Brain pericyte (primary cell): ENCODE data around the gene RBM38.

Experiments used
- DNase-seq: peaks from one replicate; pipeline ENCODE4 v3.0.0-alpha.2; 2012; ENCODE audit warnings: low read depth, low spot score

Gene RBM38

GRCh38 chr20:57391439-57392301 is 474 bp downstream of the RBM38 start:
- no peak for DNase-seq

- DNase-seq = no peak
These were observed 1.5 kb downstream of the RBM38 start for GRCh38 chr20:57392512-57393271.

DNA sequence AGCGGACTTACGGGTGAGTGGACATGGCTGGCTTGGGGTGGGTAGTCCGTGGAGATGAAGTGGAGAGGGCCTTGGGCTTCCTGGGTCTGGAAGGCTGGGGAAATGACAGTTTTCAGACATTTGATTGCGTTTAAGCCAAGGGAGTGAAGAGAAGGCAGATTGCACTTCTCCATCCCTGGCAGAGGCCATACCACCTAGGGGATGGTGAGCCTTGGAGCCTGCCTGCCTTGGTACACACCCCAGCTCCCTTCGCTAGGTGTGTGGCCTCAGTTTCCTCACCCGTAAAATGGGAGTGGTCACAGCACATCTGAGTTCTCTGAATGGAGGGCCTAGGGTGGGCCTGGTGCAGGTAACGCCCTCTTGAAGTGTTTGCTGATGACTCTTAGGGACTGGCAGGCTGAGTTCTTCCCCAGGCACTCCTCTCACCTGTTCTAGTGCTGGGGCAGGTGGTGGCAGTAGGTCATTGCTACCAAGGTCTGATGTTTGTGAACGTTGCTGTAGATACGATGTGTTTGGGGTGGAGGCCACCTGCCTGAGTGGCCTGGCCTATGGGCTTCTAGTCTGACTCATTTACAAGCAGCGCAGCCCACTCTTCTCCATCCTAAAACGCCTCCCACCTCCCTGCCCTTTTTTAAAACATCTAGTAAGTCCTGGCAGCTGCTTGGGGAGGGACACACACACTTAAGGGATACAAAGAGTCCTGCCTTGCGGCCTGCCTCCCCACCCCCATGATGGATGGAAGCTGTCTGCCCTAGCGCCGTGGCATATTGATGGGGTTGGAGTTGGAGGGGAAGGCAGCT is 2.3 kb downstream of the RBM38 start:
- no peak for DNase-seq

- no peak for DNase-seq
These were observed 3.2 kb downstream of the RBM38 start for GRCh38 chr20:57394121-57395082.

DNA sequence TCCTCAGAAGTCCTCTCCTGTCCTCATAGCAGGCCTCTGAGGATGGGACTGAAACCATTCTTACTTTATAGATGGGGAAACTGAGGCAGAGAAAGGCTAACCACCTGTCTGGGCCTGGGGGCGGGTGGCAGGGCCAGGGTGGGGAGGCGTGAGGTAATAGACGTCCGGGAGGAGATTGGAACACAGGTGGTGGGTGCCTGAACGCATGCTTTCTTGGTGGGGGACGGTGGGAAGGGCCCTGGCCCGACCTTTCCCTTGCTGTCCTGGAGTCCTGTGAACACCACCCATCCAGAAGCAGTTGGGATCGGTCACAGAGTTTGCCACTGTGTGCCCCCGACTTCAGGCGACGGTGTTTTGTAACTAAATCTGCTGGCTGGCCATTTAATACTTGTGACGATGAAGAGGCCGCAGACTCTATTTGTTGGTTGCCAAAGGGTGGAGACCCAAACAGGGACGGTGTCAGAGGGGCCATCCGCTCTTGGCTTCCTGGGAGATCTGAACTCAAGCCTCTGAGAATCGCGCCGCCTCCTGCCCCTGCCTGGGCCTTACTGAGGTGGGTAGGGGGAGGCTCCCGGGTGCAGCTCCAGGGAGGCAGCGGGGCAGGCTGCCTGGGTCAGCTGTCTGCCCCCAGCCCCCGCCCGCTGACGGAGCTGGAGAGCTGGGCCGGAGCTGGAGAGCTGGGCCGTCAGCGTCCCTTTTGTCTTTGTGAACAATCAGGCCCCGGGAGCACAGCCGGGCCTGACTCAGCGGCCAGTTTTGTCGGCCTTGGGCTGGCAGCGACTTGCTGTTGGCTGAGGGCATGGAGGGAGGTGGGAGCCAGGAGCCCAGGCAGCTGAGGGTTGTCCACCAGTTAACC is 4.1 kb downstream of the RBM38 start:
- no peak for DNase-seq

GRCh38 chr20:57396212-57396983 is 5.2 kb downstream of the RBM38 start:
- no peak for DNase-seq

- no peak for DNase-seq
These were observed 5.9 kb downstream of the RBM38 start for GRCh38 chr20:57396984-57397692.

GRCh38 chr20:57397693-57398108 is 6.5 kb downstream of the RBM38 start:
- no peak for DNase-seq

DNA sequence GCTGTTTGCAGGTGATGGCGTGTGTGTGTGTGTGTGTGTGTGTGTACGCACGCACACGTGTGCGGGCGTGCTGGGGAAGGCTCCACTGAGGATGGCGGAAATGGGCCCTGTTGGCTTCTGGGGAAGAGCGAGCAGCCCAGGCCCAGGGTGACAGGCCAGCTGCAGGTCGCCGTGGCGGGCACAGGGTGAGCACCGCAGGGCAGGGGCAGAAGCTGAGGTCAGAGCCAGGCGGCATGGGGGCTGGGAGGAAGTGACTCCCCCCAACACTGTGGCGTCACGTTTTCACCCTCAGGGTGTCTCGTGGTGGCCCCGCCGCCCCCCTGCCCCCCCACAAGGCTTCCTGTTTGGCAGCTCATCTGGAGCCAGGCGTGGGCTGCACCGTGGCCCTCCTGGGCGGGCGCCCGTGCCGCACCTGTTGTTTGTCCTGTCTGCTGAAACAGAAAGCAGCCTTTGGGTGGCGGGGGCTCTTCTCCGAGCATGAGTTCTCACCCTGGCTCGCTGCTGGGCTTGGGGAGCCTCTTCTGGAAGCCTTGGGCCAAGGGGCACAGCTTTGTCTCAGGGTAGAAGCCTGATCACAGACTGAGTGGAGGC is 7.1 kb downstream of the RBM38 start:
- DNase-seq = no peak

DNA sequence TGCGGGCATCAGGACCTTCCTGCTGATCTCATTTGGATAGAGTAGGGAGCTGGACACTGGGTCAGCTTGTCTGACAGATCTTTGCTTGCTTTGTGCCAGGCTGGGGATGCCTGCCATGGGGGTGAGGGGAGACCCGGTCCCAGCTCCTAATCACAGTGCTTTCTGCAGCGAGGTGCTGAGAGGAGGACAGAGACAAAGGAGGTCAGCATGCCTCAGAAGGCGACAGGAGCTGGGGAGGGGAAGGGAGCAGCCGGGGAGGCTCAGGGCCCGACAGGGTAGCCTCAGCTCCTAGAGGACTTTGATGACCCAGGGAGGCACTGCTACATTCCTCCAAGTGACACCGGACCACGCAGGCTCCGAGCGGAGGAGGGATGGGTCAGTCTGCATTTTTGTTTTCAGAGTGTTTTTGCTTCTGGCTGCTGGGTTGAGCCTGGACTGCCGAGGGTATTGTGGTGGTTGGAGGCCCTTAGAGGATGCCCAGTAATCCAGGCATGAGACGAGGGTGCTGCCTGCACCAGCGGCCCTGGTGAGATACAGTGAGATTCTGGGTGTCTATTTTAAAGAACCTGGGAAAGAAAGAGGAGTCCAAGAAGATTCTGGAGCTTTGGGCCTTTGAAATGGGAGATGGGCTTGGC is 7.8 kb downstream of the RBM38 start:
- DNase-seq = no peak

DNA sequence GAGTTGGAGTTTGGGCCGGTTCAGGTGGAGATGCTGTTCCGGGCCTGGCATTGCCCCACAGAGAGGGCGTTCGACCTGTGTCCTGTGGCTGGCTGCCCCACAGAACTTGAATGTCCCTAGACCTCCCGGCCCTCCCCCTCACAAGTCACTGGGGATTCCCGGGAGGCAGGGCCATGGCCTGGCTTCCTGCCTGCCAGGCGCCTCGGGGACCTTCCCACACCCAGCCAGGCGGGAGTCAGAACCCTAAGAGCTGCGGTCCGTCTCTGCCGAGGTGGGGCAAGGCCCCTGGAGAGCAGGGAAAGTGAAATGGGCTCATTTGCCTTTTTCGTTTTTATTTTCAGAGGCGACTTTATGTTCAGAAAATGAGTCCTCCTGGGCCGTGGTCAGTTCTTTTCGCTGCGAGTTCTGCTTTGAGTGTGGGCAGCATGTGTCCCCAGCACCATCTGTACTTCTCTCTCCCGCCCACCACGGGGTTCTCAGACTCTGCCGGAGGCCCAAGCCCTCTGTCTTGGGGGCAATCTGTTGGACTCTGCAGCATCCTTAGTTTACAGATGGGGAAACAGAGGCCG is 8.5 kb downstream of the RBM38 start:
- DNase-seq = no peak

DNA sequence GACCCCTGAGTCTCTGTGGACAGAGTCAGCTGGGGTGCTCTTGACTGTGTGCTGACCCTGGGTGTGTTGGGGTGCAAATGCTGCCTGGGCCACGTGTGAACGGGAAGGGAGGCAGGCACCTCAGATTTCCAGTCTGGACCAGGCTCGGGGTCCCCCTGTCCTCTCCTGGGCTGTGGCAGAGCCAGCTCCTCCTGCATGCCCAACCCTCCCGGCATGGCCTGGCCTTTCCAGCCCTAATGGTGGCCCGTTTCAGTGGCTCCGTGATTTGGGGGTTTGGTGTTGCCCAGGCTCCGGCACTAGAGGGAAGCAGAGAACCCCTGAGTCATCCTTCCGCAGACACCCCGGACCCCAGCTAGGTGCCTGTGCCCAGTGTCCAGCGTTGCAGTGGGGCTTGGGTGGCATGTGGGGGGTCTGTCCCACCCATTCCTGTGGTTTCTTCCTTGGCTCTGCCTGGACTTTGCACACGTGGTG is 9.1 kb downstream of the RBM38 start:
- no peak for DNase-seq

GRCh38 chr20:57400821-57401564 is 9.8 kb downstream of the RBM38 start:
- no peak for DNase-seq

GRCh38 chr20:57401565-57401918 is 10.3 kb downstream of the RBM38 start:
- DNase-seq = no peak

DNA sequence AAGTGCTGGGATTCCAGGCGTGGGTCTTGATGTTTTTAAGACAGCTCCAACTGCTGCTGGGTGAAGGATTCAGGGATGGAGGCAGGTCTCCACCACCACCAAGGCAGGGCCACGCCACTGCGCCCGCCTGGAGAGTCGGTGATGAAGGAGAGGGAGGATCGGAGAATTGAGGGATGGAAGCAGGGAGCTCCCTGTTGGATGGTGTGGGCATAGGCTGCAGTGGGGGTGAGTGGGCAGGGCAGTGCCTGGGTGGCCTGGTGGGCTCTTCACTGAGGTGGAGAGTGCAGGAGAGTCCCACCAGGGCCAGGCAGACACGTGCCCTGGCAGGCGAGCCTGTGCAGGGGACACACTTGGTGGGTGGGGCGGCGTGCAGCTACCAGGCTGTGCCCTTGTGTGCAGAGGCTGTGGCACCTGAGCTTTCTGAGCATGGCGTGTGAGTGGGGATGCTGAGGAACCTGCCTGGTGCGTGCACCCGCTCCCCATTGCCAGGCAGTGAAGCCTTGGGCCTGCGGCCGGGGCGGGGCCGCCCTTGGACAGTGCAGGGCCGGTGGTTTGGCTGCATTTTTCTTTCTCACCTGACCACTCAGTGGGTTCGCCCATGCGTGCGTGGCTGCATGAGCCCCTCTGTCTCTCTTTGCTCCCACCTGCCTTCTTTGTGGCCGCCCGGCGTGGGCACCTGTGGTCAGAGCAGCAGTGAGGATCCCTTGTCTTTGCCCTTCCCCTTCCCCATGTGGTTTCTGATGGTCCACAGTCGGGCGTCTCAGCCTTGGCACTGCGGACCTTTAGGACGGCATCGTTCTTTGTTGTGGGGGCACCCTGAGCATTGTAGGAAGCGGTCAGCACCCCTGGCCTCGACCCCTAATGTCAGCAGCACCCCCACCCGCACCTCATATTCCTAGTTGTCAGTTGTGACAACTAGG is 11.3 kb downstream of the RBM38 start:
- no peak for DNase-seq
